H9 (cell line): ENCODE data around the gene SYNGR1. TPM values are rescaled to one million over a fixed set of nuclear protein-coding genes. Genes with fewer than 3 reads are reported as not detected.

Source experiments
- DNase-seq: peaks from one replicate; pipeline ENCODE4 v3.0.0-alpha.2; 2017
- H2AFZ ChIP-seq: one replicate; pipeline ENCODE4 v1.6.1; 2013; ENCODE audit warnings: mild to moderate bottlenecking, low read length, control low read depth, moderate library complexity
- H2AK5ac ChIP-seq: 2 replicates; pipeline ENCODE4 v1.6.1; 2013; ENCODE audit warnings: low read length, control low read depth, mixed read lengths; ENCODE audit not compliant: insufficient read length
- H2BK120ac ChIP-seq: one replicate; pipeline ENCODE4 v1.6.1; 2013; ENCODE audit warnings: low read depth, mild to moderate bottlenecking, low read length, control low read depth, inconsistent platforms; ENCODE audit not compliant: poor library complexity, severe bottlenecking
- H2BK12ac ChIP-seq: 2 replicates; pipeline ENCODE4 v1.6.1; 2013; ENCODE audit warnings: low read length, control low read depth, mixed read lengths, low read depth; ENCODE audit not compliant: insufficient read length
- H2BK15ac ChIP-seq: 2 replicates; pipeline ENCODE4 v1.6.1; 2013; ENCODE audit warnings: low read depth, low read length, control low read depth
- H2BK20ac ChIP-seq: one replicate; pipeline ENCODE4 v1.6.1; 2013; ENCODE audit warnings: low read depth, mild to moderate bottlenecking, low read length, control low read depth, inconsistent platforms; ENCODE audit not compliant: poor library complexity, severe bottlenecking
- H2BK5ac ChIP-seq: 2 replicates; pipeline ENCODE4 v1.6.1; 2013; ENCODE audit warnings: low read length, control low read depth, mixed read lengths; ENCODE audit not compliant: insufficient read length
- H3K14ac ChIP-seq: 2 replicates; pipeline ENCODE4 v1.6.1; 2013; ENCODE audit warnings: low read length, control low read depth; ENCODE audit not compliant: insufficient read depth
- H3K18ac ChIP-seq: 2 replicates; pipeline ENCODE4 v1.6.1; 2013; ENCODE audit warnings: low read depth, mild to moderate bottlenecking, mixed read lengths, low read length, control low read depth; ENCODE audit not compliant: insufficient read length
- H3K23ac ChIP-seq: 2 replicates; pipeline ENCODE4 v1.6.1; 2013; ENCODE audit warnings: low read length, control low read depth, mixed read lengths, low read depth; ENCODE audit not compliant: insufficient read length
- H3K23me2 ChIP-seq: 2 replicates; pipeline ENCODE4 v1.6.1; 2013; ENCODE audit warnings: low read depth, mild to moderate bottlenecking, mixed read lengths, low read length, control low read depth; ENCODE audit not compliant: insufficient read length, poor library complexity, severe bottlenecking
- H3K27ac ChIP-seq: 2 replicates; pipeline ENCODE4 v1.5.1; 2013; ENCODE audit warnings: low read length, control low read depth, mixed read lengths, low read depth; ENCODE audit not compliant: insufficient read length
- H3K27me3 ChIP-seq: 2 replicates; pipeline ENCODE4 v1.6.1; 2013; ENCODE audit warnings: low read length, control low read depth, inconsistent platforms; ENCODE audit not compliant: insufficient read depth
- H3K4ac ChIP-seq: 2 replicates; pipeline ENCODE4 v1.6.1; 2013; ENCODE audit warnings: low read depth, mild to moderate bottlenecking, control low read depth, inconsistent platforms, low read length, moderate library complexity
- H3K4me1 ChIP-seq: 2 replicates; pipeline ENCODE4 v1.6.1; 2013; ENCODE audit warnings: low read length, control low read depth, inconsistent platforms; ENCODE audit not compliant: insufficient read depth
- H3K4me2 ChIP-seq: 2 replicates; pipeline ENCODE4 v1.6.1; 2013; ENCODE audit warnings: low read length, control low read depth, mixed read lengths; ENCODE audit not compliant: insufficient read length, insufficient read depth
- H3K56ac ChIP-seq: 2 replicates; pipeline ENCODE4 v1.6.1; 2013; ENCODE audit warnings: low read depth, mild to moderate bottlenecking, mixed read lengths, low read length, control low read depth; ENCODE audit not compliant: insufficient read length
- H3K79me1 ChIP-seq: 2 replicates; pipeline ENCODE4 v1.6.1; 2013; ENCODE audit warnings: low read depth, mild to moderate bottlenecking, moderate library complexity, low read length, control low read depth, inconsistent platforms; ENCODE audit not compliant: insufficient read depth, poor library complexity, severe bottlenecking
- H3K79me2 ChIP-seq: 2 replicates; pipeline ENCODE4 v1.6.1; 2013; ENCODE audit warnings: low read length, control low read depth, inconsistent platforms; ENCODE audit not compliant: insufficient read depth
- H3K9ac ChIP-seq: 2 replicates; pipeline ENCODE4 v1.6.1; 2013; ENCODE audit warnings: low read length, control low read depth, mixed read lengths; ENCODE audit not compliant: insufficient read length; ENCODE audit errors: extremely low read depth
- H3K9me3 ChIP-seq: one replicate; pipeline ENCODE4 v1.6.1; 2013; ENCODE audit warnings: low read depth, low read length, inconsistent platforms; ENCODE audit not compliant: control insufficient read depth
- H3T11ph ChIP-seq: one replicate; pipeline ENCODE4 v1.6.1; 2013; ENCODE audit warnings: mild to moderate bottlenecking, low read length, control low read depth, inconsistent platforms
- H4K20me1 ChIP-seq: one replicate; pipeline ENCODE4 v1.6.1; 2013; ENCODE audit not compliant: control insufficient read depth, insufficient read length, insufficient read depth
- H4K5ac ChIP-seq: 2 replicates; pipeline ENCODE4 v1.6.1; 2013; ENCODE audit warnings: low read depth, mild to moderate bottlenecking, mixed read lengths, low read length, control low read depth; ENCODE audit not compliant: insufficient read length
- H4K8ac ChIP-seq: replicated peaks from 2 replicates; pipeline ENCODE4 v1.6.1; 2013; ENCODE audit warnings: low read length, control low read depth, mixed read lengths, low read depth; ENCODE audit not compliant: insufficient read length
- H4K91ac ChIP-seq: 2 replicates; pipeline ENCODE4 v1.6.1; 2013; ENCODE audit warnings: low read depth, mild to moderate bottlenecking, moderate library complexity, mixed read lengths, low read length, control low read depth; ENCODE audit not compliant: insufficient read length
- H3K27ac Mint-ChIP-seq, 3 experiments: 2 replicates in 2 of 3; 3 replicates in 1 of 3; pipeline ENCODE4 v1.8.0; 2020 to 2021; ENCODE audit warnings: mixed read lengths in 3 of 3, mild to moderate bottlenecking in 1 of 3, moderate library complexity in 1 of 3
- H3K27me3 Mint-ChIP-seq: 2 replicates; pipeline ENCODE4 v1.8.0; 2021; ENCODE audit warnings: low read depth, mild to moderate bottlenecking, moderate library complexity, mixed read lengths
- H3K36me3 Mint-ChIP-seq, 3 experiments: 2 replicates in 2 of 3; 3 replicates in 1 of 3; pipeline ENCODE4 v1.8.0; 2020 to 2021; ENCODE audit warnings: low read depth in 3 of 3, mixed read lengths in 3 of 3; ENCODE audit not compliant: insufficient read depth in 1 of 3
- H3K4me1 Mint-ChIP-seq, 2 experiments: 2 replicates each; pipeline ENCODE4 v1.8.0; 2020; ENCODE audit warnings: mixed read lengths in 2 of 2
- H3K4me3 Mint-ChIP-seq, 2 experiments: 2 replicates in 1 of 2; 3 replicates in 1 of 2; pipeline ENCODE4 v1.8.0; 2020 to 2021; ENCODE audit warnings: mild to moderate bottlenecking in 2 of 2, mixed read lengths in 2 of 2, moderate library complexity in 1 of 2
- H3K9me3 Mint-ChIP-seq, 2 experiments: 2 replicates in 1 of 2; 3 replicates in 1 of 2; pipeline ENCODE4 v1.8.0; 2020; ENCODE audit warnings: mild to moderate bottlenecking in 2 of 2, mixed read lengths in 2 of 2, moderate library complexity in 1 of 2
- WGBS: extraction: QIAGEN DNeasy Blood & Tissue Kit; methylation state at CpG from one replicate; pipeline ENCODE4 v1.1.7; 2013; ENCODE audit warnings: missing lambda C conversion rate, low lambda C conversion rate, mixed read lengths; ENCODE audit not compliant: insufficient read length; ENCODE audit errors: extremely low coverage; 5-methylcytosine and 5-hydroxymethylcytosine counted together
- total RNA-seq: library from RNA; stranded (reverse); gene quantifications from 2 replicates; pipeline ENCODE4 v1.2.1, GENCODE V29; 2021
- TF ChIP-seq, protein P1 (sequence below): fragments of 200-600 bp; sonication (generic); conservative IDR thresholded peaks from 3 replicates; pipeline ENCODE4 v1.8.0; 2021; ENCODE audit warnings: antibody characterized with exemption, mild to moderate bottlenecking

SYNGR1 gene
- total RNA-seq, 1 experiment from 2014 or later, result 13.2 TPM

DNA sequence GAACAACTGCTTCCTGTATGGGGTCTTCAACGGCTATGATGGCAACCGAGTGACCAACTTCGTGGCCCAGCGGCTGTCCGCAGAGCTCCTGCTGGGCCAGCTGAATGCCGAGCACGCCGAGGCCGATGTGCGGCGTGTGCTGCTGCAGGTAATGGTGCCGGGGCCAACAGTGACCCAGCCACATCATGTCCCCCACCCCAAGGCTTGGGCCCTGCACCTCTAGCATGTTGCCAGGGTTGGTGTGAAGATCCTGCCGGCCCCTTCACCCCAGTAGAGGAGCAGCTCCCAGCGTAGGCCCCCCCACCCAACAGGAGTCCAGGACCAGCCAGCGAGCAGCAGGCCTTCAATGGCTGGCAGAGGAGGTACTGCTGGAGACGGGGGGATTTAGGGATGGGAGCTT lies 65.7 kb downstream of the SYNGR1 start:
- no peak overlapping the region for H3K4ac ChIP-seq
- H2BK120ac ChIP-seq, result no peak overlapping the region
- no peak overlapping the region for H3K27ac ChIP-seq
- H2BK20ac ChIP-seq, result no peak overlapping the region
- WGBS, result no CpG with 5 or more reads among the region's 16 CpGs
- H3K79me2 ChIP-seq, result no peaks in the 10 kb centered on the region
- Mint-ChIP-seq H3K4me3 (no peak overlapping the region), H3K27ac (peak overlapping the region in 1 of 3 experiments; percentile 40; a peak in 1 of 7 replicates), H3K9me3 (no peaks in the 10 kb centered on the region), H3K27me3 (no peaks in the 10 kb centered on the region; the same call in 1 of the 2 replicates), H3K36me3 (peaks cover 13 to 46% (median 29%) of the 10 kb centered on the region in 3 experiments; a peak in 6 of 7 replicates), H3K4me1 (peaks cover 0 to 3% of the 10 kb centered on the region in 2 experiments; a peak in 1 of 4 replicates)
- no peak overlapping the region for H3K4me2 ChIP-seq
- peaks cover 2% of the 10 kb centered on the region for H4K20me1 ChIP-seq
- H3K56ac ChIP-seq, result no peak overlapping the region
- no peak overlapping the region for H3T11ph ChIP-seq
- TF ChIP-seq, protein P1, sequence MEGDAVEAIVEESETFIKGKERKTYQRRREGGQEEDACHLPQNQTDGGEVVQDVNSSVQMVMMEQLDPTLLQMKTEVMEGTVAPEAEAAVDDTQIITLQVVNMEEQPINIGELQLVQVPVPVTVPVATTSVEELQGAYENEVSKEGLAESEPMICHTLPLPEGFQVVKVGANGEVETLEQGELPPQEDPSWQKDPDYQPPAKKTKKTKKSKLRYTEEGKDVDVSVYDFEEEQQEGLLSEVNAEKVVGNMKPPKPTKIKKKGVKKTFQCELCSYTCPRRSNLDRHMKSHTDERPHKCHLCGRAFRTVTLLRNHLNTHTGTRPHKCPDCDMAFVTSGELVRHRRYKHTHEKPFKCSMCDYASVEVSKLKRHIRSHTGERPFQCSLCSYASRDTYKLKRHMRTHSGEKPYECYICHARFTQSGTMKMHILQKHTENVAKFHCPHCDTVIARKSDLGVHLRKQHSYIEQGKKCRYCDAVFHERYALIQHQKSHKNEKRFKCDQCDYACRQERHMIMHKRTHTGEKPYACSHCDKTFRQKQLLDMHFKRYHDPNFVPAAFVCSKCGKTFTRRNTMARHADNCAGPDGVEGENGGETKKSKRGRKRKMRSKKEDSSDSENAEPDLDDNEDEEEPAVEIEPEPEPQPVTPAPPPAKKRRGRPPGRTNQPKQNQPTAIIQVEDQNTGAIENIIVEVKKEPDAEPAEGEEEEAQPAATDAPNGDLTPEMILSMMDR, result no peak
- no peak for DNase-seq
- H3K9me3 ChIP-seq, result no peaks in the 10 kb centered on the region
- no peak overlapping the region for H3K9ac ChIP-seq
- H3K23ac ChIP-seq, result no peak overlapping the region
- H2BK5ac ChIP-seq, result no peak overlapping the region
- no peak overlapping the region for H2AFZ ChIP-seq
- H4K5ac ChIP-seq, result no peak overlapping the region
- H3K23me2 ChIP-seq, result no peaks in the 10 kb centered on the region
- no peaks in the 10 kb centered on the region for H3K27me3 ChIP-seq
- no peak overlapping the region for H4K8ac ChIP-seq
- H2BK15ac ChIP-seq, result no peak overlapping the region
- H2BK12ac ChIP-seq, result no peak overlapping the region
- H3K18ac ChIP-seq, result no peak overlapping the region
- H2AK5ac ChIP-seq, result no peak overlapping the region
- H4K91ac ChIP-seq, result no peak overlapping the region
- no peaks in the 10 kb centered on the region for H3K4me1 ChIP-seq
- no peaks in the 10 kb centered on the region for H3K79me1 ChIP-seq
- H3K14ac ChIP-seq, result no peak overlapping the region
